TTC549 (cell line): Measurements from ENCODE around the gene RNH1.

Experiments used
- FAIRE-seq: peaks from 2 replicates; lab custom pipeline; 2012; peaks lifted over from hg19 to GRCh38; lab: Jason Lieb, UNC

The RNH1 gene

DNA sequence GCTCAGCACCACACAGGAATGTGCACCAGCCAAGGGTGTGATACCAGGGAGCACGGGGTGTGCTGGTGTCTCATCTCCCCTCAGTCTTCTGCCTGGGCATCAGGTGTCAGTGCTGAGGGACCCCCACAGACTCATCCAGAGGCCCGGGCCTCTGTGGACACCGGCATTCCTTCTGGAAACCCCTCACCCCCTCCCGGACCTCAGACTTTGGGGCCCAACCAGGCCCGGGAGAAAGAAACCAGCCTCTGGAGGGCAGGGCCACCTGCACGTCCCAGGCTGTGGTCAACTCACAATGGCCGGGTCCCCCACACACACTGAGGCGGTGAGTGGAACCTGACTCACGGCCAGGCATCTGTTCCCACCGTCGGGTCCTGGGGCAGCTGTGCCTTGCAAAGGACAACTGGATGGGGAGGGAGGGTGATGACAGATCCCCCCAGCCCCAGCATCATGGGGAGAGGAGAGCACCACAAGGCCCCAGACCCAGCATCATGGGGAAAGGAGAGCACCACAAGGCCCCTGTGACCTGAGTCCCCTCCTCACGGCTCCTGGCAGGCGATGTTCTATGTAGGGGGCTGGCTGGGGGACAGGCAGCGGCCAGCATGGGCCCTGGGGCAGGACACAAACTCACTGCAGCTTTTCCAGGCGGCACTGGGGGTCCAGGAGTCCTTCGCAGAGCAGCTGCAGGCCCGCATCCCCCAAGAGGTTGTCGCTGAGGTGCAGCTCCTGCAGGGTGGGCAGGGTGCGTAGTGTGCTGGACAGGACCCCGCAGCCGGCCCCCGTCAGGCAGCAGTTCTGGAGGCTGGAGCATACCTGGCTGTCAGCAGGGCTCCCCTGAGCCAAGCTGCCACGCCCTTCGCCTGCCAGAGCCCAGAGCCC lies 7.6 kb downstream of the RNH1 start:
- FAIRE-seq = no peak

DNA sequence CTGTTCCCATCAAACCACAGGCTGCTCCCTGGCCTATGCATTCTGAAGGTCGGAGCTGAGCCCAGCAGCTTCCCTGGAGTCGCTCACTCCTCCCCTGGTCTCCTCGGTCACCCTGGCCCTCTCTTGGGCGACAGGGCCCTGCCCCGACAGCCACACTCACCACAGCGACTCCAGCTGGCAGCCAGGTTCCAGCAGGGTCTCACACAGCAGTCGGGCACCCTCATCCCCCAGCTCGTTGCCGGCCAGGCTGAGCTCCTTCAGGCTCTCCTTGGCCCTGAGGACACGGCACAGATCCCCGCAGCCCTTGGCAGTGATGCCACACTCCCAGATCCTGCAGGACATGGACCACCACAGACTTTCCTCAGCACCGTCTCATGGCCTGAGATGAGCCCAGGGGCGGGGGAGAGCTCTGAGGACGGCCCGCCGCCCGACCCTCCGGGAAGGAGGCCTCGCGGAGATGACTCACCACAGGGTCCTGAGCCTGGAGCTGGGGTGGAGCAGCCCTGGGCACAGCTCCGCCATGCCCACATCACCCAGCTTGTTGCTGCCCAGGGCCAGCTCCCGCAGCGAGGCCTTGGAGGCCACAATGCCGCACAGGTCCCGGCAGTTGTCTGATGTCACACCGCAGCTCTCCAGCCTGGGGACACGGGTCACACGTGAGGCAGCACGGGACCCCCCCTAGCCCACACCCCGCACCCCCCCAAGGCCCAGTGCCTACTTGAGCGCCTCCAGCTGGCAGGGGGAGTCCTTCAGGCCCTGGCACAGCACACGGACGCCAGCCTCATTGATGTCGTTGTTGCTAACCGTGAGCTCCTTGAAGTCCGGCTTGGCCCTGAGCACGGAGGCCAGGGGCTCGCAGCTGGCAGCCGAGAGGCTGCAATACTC lies 8.5 kb downstream of the RNH1 start:
- FAIRE-seq = no peak

DNA sequence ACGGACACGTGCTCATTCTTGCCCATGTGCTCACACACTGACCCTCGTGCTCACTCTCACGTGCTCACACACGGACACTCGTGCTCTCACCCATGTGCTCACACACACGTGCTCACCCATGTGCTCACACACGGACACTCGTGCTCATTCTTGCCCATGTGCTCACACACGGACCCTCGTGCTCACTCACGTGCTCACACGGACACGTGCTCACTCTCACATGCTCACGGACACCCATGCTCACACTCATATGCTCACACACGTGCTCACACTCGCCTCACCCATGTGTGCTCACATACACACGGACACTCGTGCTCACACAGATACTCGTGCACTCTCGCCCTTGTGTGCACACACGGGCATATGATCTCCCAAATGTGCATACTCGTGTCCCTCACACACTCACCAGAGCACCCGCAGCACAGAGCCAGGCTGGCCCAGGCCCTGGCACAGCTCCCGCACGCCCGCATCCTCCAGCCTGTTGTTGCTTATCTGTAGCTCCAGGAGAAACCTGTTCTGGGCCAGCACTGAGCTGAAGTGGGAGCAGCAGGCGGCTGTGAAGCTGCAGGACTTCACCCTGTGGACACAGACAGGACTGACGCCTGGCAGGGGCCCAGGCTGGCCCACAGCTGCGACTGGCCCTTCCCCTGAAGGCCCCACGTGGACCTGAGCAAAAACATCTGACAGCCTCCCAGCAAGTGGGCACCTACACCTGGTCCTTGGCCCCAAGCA lies 9.3 kb downstream of the RNH1 start:
- FAIRE-seq = no peak

- no peak for FAIRE-seq
Observed at GRCh38 chr11:496834-497564, 10.0 kb downstream of the RNH1 start.

GRCh38 chr11:495537-495931 lies 11.5 kb downstream of the RNH1 start:
- FAIRE-seq = no peak

GRCh38 chr11:494761-495536 lies 12.1 kb downstream of the RNH1 start:
- FAIRE-seq = no peak

DNA sequence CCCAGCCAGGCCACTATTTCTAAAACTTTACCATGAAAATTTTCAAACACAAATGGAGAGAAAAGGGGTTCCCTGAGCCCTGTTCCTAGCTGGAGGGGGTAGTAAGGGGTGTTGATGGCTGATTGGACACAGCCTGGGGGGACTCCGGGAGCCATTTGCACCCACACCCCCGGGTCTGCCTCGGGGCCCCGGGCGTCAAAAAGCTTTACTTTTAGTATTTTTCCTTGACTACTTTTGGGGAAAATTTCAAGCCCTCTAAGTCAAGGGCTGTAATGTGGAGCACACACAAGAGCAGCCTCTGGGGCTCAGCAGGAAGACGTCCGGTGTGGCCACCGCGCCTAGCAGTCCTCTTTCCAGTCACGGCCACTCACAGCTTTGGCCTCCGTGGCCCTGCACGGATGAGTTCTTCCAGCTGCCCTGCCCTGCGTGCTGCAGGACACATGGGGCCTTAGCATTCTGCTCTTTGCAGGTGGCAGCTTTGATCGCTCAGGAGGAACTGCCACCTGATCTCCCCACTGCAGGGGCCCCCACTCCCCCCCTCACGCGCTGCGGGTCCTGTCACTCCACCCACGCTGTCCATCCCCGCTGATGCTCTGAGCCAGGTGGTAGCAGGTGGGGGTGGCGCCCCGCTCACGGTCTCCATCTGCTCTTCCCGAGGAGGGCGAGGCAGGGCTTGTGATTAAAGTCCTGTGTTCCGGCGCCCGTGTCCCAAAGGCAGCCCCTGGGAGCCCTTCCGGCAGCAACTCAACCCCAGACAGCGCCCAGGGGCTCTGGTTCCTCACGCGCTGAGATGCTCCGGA lies 14.4 kb downstream of the RNH1 start:
- FAIRE-seq = no peak

DNA sequence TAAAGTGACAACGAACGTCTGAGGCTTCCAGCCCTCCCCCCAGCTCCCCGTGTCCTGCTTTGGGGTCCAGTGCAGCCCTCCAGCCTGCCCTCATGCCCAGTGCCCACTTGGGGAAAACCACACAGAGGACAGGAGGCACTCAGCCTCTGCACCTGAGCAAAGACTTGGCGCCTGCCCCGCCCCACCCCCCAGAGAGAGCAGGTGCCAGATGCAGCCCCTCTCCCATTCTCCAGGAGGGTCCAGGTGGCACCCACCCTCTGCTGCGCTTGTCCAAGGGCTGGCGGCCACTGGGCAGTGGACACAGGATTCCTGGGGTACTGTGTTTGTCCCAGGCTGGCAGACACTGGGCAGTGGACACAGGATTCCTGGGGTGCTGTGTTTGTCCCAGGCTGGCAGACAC lies 15.7 kb downstream of the RNH1 start:
- no peak for FAIRE-seq

- no peak for FAIRE-seq
Observed at GRCh38 chr11:490930-491260, 16.1 kb downstream of the RNH1 start.

DNA sequence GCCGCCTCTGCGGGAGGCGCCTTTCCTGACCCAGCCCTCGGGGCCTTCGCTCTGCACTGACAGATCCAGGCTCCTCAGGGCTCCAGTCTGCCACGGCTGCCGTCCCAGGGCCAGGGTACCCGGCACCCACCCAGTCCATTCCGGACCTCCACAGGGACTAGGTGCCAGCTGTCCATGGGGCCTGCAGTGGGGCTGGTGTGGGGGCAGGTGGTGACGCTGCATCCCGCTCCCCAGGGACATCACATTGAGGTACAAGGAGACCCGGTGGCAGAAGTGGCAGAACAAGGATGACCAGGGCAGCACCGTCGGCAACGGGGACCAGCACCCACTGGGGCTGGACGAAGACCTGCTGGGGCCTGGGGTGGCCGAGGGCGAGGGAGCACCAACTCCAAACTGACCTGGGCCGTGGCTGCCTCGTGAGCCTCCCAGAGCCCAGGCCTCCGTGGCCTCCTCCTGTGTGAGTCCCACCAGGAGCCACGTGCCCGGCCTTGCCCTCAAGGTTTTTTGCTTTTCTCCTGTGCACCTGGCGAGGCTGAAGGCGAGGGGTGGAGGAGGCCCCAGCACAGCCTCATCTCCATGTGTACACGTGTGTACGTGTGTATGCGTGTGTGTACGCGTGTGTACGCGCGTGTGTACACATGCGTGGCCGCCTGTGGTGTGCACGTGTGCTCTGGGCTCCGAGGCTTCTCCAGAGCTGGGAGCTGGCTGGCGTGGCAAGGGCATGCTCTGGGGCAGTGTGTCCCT lies 16.7 kb downstream of the RNH1 start:
- no peak for FAIRE-seq

GRCh38 chr11:489610-490185 lies 17.3 kb downstream of the RNH1 start:
- FAIRE-seq = no peak

- FAIRE-seq = no peak
Observed at GRCh38 chr11:488992-489391, 18.1 kb downstream of the RNH1 start.

DNA sequence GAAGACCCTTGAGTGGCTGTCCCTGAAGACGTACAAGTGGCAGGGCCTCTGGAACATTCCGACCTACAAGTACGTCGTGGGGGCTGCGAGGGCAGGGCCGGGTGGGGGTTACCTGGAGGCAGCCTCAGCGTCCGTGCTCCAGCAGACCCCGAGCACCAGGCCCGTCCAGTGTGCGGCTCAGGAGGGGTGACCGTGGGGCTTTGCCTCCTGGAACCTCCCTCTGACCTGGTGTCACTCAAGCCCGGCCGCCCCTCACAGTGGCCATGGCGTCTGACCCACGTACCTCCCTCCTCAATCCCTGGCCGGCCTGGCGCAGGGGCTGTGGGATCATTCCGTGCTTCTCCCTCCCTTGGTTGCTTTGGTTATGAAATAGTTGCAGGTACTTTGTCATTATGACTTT lies 18.5 kb downstream of the RNH1 start:
- no peak for FAIRE-seq

DNA sequence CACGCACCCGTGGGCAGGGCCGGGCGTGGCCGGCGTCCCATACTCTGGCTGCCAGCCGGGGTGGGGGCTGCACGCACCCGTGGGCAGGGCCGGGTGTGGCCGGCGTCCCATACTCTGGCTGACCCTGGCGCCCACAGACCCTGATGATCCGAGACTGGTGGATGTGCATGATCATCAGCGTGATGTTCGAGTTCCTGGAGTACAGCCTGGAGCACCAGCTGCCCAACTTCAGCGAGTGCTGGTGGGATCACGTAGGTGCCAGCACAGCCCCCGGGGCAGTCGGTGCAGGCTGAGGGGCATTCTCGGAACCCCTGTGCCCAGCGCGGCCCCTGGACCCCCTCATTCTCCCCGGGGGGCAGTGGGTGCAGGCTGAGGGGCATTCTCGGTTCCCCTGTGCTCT lies 19.0 kb downstream of the RNH1 start:
- no peak for FAIRE-seq

- FAIRE-seq = no peak
Observed at GRCh38 chr11:487571-488021, 19.4 kb downstream of the RNH1 start.

DNA sequence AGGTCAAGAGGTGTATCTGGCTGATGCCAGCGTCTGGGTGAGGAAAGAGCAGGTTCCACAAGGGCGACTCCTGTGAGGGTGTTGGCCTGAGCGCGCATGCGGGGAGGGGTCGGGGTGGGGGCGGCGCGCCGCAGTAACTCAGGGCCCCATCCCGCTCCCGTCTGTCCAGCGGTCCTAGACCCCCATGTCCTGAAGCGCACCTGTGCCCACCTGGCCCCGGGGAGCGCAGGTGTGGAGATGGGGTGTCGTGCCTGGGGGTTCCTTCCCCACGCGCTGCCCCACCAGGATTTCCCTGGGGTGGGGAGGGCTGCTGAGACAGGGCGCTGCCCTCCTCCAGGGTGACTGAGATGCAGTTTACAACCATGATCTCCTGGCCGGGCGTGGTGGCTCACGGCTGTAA lies 20.9 kb downstream of the RNH1 start:
- no peak for FAIRE-seq

DNA sequence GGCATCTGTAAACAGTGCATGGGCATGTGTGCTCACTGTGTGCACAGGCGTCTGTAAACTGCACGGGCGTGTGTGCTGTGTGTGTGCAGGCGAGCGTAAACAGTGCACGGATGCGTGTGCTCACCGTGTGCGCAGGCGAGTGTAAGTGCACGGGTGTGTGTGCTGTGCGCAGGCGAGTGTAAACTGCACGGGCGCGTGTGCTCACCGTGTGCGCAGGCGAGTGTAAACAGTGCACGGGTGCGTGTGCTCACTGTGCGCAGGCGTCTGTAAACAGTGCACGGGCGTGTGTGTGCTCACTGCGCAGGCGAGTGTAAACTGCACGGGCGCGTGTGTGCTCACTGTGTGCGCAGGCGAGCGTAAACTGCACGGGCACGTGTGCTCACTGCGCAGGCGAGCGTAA lies 22.4 kb downstream of the RNH1 start:
- FAIRE-seq = no peak

DNA sequence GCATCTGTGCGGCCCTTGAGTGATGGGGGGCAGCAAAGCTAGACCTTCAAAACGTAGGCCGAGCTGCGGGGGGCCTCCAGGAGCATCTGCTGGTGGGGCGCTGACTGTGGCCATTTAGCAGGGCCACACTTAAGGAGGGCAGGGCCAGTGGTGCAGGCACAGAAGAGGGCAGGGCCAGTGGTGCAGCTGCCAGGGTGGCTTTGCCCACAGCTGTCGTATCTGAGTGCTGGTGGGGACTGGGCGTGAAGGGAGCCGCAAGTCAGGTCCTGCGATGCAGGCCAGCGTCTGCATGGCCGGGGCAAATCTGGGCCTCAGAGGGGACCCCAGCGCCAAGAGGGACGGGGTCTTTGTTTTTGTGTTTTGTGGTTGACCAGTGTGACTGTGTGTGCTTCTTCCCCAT lies 27.7 kb downstream of the RNH1 start:
- FAIRE-seq = no peak

- FAIRE-seq = no peak
Observed at GRCh38 chr11:477052-477715, 29.9 kb downstream of the RNH1 start.
